ENCODE measurements around the gene SLC48A1.
"Not testable (repeated sequence)": the region's sequence is repeated elsewhere in the genome, so short reads cannot be mapped to it uniquely, and the experiment has no call there.

The SLC48A1 gene

DNA sequence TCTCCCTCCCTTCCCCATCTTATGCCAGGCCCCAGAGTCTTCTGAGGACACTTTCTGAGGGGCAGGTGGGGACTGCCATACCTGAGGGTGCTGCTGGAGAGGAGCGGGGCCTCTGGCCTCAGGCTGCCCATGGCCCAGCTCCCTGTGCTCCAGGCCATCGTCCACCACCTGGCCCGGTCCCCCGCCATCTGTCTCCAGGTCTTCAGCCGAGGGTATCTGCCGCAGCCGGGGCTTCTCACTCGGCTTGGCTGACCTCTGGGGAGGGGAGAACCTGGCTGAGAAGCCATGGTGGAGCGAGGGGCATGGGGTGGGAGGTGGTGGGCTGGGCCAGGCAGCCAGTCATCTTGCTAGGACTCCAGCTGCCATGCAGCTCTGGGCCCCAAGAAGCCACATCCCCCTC, 21.6 kb downstream of the SLC48A1 start:
- no peak for DNase-seq

DNA sequence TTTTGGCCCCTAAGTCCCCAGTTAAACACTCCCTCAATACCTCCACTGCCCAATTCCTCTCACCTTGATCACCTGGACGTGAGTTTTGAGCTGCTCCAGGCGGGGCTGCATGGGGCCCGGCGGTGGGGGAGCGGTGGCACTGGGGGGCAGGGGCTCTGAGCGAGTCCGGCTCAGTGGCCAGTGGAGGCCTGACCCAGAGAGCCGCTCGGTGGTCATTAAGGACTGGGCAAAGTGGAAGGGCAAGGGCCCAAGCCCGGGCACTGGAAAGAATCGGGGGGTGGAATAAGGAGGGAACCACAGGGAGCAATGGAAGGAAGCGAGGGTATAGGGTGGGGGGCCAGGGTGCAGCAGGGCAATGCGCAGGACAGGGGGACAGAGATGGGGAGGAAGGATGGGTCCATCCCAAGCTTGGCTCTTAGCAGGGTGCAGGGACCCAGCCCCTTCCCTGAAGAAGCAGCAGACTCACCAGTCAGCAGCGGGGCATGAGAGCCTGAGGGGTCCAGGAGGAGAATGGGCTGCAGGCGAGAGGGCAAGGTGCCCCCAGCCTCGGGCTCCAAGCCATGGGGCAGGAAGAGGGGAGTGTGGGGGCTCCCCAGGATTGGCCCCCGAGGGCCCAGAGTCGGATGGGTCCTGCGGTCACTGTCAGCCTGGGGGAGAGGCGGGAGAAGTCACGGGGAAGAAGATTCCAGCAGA, 22.2 kb downstream of the SLC48A1 start:
- DNase-seq, result no peak

DNA sequence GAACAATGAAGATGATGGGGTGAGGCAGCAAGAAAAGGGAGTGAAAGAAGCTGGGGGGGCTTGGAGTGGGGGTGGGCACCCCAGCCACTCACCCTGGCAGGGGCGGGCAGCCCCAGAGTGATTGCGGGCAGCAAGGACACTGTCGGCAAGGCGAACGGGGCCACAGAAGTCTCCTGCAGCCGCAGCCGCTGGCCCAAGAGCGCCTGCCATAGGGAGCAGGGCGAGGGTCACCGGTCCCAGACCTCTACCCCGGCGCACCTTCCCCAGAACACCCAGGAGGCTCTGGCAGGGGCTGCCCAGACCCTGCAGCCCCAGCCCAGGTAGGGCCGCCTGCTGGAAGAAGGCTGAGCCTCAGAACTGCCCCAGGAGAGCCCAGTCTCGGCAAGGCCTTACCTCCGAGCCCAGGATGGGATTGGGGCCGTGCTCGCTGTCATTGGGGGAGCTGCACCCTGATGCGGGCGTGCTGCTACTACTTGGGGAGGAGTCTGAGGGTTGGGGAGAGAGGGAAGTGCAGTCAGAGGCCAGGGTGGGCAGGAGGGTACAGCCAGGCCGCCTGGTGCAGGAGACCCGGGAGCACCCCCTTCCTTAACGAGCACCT, 22.9 kb downstream of the SLC48A1 start:
- DNase-seq, result no peak

DNA sequence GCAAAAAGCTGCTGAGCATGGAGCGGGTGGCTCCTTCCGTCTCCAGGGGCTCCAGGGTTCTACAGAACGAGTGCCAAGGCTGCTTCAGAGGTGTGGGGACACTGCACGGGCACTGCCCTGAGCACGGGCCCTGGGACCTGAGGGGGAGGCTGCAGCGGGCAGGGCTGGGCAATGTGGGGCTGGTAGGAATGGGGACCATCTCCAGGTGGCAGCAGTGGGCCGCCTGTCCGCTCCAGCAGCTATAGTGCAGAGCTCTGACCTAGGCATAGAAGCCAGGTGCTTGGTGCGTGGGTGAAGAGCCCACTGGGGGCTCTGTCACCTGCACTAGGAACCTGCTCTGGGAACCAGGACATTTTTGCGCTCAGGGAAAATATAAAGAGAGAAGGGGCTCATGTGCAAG, 24.4 kb downstream of the SLC48A1 start:
- DNase-seq, result no peak

DNA sequence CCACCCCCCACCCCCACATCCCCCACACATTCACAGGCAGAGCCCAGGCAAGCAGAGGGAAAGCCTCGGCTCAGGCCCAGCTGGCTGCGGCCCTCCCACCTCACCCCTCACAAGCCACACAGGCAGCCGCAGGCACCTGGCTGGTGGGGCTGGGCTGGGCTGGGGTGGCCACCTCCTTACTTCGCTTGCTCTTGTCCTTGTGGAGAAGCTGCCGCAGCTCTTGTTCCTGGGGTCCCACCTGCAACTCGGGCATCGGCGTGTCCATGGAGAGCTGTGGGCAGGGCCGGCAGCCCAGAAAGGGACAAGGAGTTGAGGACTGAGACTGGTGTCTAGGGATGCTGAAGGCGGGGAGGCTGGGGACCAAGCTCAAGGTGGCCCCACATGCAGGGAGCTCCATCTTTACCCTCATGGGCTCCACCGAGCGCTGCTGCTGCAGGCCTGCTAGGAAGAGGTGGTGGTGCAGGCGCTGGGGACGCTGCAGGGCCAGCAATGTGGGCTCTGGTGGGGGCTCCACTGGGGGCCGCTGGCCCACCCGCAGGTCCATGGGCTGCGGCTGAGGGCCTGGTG, 25.4 kb downstream of the SLC48A1 start:
- DNase-seq, result no peak

DNA sequence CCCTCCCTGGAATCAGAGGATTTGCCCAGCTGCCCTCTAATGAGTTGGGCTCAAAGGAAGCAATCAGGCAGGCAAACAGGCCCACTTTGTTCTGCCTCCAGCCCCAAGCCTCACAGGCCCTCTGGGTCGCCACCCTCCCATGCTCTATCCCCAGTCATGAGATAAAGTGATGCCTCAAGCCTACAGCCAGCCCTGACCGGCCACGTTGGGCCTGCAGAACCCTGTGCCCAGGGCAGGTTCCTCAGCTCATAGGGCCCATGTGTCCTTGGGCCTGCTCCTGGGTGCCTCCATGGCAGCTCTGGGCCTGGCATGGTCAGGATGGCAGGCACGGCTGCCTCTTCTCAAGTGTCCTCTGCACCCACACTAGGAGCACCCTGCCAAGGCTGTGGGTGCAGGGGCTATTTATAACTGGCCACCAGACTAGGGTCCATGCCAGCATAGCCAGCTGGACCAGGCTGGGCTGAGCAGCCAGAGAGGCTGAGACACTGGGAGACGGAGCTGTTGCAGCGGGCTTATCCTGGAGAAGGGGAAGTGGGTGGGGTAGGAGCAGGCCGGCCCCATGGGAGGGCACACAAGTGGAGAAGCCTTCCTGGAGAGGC, 26.4 kb downstream of the SLC48A1 start:
- no peak for DNase-seq

DNA sequence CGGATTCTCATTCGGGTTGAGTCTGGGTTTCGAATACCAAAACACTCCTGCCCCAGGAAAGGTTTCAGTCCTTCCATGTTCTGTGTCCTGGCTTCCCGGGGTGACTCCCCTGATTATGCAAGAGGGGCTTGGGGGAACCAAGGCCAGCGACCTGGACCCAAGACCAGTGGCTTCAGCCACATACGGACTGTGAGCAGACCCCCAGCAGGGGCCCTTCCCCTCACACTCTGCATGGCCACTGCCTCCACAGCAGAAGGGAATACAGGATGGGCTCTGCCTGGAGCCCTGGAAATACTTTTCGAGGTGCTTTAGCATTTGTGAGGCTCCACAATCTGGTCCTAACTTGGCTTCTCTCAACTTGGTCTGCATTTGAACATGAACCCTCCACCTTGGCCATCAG, 27.5 kb downstream of the SLC48A1 start:
- DNase-seq, result no peak

DNA sequence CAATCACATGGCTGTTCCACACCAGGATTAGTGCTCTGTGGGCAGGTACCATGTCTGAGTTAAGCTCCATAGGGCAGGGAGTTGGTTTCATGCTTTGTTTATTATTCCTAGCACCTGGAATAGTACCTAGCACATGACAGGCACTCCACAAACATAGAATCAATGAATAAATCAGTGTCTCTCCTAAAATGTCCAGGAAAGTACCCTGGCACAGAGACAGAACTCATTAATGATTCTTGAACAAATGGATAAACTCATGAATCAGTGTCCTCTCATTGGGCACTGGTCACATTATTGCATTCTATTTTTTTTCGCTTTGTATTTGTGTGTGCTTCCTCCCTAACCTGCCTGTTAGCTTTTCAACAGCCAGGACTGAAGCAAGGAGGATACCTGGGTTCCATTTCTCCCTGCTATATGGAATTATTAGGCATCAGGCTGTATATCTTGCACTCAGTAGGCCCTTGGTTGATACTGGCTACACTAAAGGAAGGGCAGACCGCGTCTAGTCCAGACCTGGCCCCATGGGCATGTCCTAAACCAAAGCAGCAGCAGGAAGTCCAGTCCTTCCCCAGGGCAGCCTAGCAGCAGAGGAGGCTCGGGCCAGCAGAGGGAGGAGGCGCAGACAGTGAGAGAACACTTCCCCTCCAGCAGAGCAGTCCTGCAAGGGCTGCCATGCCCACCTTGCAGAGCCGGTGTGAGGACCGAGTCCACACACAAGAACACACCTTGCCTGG, 28.3 kb downstream of the SLC48A1 start:
- no peak for DNase-seq

DNA sequence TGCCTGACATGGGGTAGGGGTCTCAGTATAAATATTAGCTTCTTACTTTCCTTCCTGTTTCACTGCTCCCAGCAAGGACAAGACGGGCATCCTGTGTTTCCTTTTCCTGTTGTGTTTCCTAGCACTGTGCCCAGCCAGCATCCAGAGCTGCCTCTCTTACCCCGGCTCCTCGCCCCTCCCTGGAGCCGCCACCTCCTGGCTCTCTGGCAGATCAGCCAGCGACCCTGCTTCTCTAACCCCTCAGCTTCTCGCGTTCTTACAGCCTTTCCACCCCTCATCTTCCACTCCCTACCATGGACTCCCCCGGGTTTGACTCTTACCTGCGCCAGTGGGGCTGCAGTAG, 28.8 kb downstream of the SLC48A1 start:
- DNase-seq, result no peak

DNA sequence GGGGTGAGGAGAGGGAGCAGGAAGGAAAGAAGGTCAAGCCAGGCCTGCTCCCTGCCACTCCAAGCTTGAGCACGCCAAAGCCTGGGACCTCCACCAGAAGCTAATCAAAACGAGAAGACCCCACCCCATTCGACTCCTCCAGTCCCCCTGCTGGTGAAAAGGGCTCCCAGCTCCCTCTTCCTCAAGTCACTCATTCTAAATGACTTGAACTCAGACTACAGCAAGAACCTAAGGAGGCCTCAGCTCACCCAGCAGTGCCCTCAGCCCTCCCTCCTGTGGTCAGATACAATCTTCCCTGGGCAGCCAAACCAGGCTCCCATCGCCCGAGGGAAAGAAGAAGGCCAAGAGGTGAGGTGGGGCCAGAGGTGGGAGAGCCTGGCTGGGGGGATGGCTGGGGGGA, 29.3 kb downstream of the SLC48A1 start:
- DNase-seq, result no peak

DNA sequence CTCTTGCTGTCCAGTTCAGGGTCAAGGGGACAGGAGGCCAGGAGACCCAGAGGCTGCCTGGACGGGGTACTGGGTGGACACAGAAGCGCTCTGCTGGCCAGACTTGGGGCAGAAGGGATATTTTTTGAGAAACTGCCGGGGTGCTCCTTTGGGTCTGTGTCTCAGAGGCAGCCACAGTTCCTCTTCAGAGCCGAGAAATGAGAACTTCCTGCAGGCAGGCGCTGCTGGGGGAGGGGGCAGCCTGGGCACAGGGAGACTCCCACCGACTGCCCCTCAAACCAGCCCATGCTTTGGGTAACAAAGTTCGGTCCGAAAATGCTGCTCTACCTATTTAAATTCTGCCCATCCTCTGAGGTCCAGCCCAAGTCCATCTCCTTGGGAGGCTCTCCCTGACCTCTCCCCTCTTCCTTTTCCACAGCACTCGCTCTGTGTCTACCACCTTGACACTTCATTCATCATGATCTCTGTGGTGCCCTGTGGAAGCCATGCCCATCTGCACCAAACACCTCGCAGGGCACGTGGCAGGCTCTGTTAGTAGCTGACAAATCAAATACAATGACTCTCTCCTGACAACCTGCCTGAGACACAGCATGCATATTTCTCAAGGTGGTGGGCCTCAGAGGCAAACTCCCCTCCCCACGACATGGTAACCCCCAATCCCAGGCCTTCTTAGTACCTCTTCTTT, 30.3 kb downstream of the SLC48A1 start:
- no peak for DNase-seq

DNA sequence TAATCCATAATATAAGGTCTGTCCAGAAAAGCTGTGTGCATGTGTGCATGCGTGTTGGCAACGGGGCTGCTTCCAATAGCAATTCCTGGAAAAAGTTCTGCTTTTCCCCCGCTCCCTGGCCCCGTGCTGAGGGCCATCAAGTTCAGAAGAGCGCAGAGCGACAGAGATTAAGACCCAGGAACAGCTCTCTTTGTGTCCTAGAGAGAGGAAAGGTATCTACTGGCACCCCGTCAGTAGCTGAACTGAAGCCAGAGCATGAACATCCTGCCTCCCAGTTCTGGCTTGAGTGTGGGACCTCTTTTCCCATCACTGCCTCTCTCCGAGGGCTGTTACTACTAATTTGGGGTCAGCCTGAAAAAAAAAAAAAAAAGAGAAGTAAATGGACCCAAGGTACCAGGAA, 31.1 kb downstream of the SLC48A1 start:
- no peak for DNase-seq

DNA sequence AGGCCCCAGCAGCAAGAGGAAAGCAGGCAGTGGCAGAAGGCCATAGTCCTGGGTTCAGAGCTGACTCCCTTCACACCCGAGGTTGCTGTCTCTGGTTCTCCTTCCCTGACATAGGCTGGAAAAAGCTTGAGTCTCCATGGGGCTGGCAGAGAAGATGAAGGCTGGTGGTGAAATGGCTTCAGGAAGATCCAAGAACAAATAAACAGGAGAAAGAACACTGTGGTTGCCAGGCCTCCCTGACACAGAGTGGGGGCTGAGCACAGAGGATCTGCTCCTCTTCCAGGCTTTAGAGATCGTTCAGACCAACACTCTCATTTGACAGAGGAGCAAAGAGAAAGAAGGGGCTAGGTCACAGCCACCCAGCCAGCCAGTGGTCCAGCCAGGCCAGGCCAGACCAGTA, 32.4 kb downstream of the SLC48A1 start:
- no peak for DNase-seq

DNA sequence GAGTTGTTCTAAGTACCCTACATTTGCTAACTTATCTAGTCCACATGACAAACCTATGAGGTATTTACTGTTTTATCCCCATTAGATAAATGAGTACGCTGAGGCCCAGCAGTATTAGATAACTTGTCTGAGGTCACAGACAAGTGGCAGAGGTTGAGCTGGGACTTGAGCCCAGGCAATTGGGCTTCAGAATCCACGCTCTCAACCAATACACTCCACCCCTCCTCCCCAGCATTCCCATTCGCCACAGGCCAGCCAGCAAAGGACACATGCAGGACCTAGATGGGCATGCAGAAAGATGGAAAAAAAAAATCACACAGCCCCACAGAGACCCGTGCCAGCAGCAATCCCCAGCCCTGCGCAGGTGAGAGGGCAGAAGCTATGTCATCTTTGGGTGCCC, 34.3 kb downstream of the SLC48A1 start:
- DNase-seq, result no peak

DNA sequence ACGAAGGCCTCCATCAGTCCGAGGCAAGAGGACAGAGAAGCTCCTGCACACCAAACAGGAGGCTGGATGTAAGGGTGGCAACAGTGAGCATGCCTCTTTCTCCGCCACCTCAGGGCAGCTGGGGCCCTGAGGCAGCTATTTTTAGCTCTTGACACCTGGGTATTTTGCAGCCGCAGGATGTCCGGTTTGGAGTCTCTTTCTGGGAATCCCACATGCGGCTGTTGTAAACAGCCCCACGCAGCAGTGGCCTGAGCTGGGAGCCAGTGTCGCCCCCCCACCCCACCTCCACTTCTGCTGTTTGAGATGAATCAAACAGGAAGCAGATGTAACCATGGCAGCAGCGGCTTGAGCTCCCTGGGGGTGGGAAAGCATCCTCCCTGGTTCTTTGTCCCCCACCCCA, 35.0 kb downstream of the SLC48A1 start:
- DNase-seq, result no peak

DNA sequence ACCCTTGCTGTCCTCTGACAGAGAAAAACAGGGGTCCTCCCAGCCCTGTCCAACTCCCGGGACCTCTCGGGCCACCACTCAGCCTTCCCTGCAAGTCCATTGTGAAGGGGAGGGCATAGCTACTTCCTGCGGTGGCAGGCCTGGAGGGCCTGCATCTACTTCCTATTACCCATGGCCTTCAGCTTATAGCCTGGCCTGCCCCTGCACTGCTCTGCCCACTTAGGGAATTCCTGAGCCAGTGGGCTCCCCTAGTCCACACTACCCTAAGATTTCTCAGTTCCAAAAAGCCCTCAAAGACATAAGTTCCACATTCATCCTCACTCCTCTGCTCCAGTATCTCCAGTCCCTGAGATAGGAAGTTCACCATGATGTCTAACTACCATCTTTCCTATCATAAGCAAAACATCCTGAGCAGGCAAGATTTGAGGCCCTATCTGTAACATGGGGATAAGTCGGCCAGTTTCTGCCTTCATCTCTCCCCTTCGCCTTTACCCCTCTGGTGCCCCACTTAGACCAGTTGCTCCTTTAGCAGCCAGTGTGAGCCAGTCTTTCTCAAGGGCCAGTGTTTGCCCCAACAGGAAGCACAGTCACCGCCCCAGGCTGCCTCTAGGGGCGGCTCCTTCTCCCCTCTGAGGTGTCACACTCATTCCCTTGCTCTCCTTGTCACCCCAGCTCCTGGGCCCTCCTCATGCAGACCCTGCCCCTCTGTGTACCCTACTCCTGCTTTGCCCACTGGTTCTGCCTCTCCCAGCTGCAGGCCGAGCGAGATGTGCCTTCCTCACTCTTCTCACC, 35.7 kb downstream of the SLC48A1 start:
- no peak for DNase-seq

DNA sequence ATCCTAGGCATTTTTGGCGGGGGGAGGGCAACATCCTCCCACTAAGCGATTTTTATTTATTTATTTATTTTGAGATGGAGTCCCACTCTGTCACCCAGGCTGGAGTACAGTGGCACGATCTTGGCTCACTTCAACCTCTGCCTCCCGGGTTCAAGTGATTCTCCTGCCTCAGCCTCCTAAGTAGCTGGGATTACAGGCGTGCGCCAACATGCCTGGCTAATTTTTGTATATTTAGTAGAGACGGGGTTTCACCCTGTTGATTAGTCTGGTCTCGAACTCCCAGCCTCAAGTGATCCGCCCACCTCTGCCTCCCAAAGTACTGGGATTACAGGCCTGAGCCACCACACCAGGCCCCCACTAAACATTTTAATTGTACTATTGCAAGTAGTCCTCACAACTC, 36.5 kb downstream of the SLC48A1 start:
- DNase-seq, result not testable (repeated sequence)

DNA sequence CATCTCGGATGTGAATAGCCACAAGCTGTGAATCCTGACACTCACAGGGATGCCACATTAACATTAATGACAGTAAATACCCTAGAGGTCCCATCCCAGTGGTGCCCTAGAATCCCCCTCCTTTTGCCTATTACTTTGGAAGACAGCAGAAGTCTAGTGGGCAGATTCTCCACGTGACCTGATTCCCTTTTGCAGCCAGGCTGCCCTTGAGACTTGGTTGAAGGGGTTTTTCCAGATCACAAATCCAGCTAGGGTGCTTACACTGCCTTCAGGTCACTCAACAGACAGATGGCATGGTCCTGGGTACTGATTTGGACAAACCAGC, 38.0 kb downstream of the SLC48A1 start:
- DNase-seq, result no peak

DNA sequence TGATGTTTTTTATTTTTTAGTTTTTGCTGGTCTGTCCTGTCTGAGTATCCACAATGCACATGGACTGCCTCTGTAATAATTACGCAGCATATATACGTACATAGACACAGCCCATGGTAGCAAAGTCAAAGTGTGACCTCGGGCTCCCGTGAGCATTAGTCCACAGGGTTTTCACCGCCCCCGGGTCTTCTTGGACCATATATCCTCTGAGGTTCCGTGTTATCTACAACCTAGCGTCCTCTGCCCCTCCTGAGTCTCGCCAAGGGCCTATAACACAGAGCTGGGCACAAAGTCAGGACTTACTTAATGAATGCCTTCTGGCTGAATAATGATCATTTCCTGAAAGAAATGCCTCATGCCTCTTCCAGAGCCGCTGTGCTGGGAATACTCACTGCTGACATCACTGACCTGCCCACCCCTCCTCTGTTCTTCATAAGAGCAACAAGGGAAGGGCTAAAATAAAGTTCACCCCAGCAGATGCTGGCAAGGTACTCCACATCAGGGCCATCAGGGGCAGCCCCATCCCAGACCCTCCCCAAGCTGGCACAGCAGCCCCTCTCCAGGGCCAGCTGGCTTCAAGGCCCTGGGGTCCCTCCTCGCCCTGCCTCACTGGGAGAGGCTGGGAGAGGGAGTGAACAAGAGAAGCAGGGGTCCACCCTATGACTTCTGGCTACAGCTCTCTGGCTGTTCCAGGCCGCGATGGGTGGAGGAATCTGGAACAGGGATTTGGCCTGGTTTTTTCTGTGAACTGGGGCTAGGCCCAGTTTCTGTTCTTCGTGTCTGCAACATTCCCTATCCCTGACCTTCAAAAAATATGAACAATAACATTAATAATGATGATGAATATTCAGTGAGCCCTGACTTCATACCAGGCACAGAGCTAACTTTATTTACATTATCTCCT, 38.8 kb downstream of the SLC48A1 start:
- DNase-seq, result no peak

DNA sequence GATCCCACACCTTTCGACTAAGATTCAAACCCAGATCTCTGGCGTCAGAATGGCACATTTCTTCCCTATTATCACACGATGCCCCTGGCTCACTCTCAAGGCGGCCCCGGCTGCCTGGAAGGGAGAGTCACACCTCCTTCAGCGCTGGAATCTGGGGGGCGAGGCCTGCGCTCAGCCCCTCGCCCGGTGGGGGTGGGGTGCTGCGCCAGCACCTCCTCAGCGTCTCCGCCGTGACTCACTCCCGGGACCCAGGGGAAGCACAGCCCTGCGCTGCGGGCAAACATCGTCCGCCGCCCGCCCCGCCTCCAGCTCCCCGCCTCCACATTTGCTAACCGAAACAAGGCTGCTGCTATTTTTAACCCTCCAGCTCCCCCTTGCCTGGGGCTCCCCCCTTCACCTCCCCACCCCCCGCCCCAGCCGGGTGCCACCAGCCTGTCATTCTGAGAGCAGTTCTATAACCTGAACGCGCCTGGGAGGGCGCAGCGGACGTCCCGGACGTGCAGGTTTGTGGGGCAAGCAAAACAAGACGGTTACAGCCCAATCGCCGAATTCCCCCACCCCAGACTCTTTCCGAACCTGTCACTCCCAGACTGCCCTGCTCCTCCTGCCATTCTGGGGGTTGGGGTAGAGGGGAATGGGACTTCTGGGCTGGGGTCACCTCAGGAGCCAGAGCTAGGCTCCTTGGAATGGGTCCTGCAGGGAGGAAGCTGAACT, 39.9 kb downstream of the SLC48A1 start:
- DNase-seq, result peak; percentile 83
